IMR-90 (cell line): Measurements from ENCODE around the gene KCTD4. TPM values are rescaled to one million over a fixed set of nuclear protein-coding genes. Genes with fewer than 3 reads are reported as not detected.
"Not testable (repeated sequence)": the region's sequence is repeated elsewhere in the genome, so short reads cannot be mapped to it uniquely, and the experiment has no call there.

Source experiments
- ATAC-seq: fragments of 200-7000 bp; cut with Tn5 transposase; 2 replicates; pipeline ENCODE4 v1.9.1; 2020; ENCODE audit warnings: low read depth, mild to moderate bottlenecking, moderate library complexity
- BruUV-seq: library from RNA; stranded (reverse); fragments of 400-500 nt; replicated peaks from 2 replicates; lab custom pipeline; 2021; lab: Mats Ljungman, UMichigan
- CTCF ChIA-PET: fragments of 300-600 bp; formaldehyde crosslinking; extraction: SDS; loops from one replicate; lab custom pipeline; 2021; ENCODE audit warnings: antibody characterized with exemption; lab: Yijun Ruan, JAX
- POLR2A ChIA-PET: fragments of 300-600 bp; sonication (Branson Sonifier 250); formaldehyde crosslinking; loops from one replicate; lab custom pipeline; 2022; ENCODE audit warnings: antibody characterized with exemption; ENCODE audit not compliant: unreplicated experiment; lab: Charles Lee
- DNase-seq: peaks from one replicate; pipeline ENCODE4 v3.0.0; 2013
- H2AFZ ChIP-seq: replicated peaks from 2 replicates; pipeline ENCODE3; 2013; ENCODE audit warnings: low read length, mild to moderate bottlenecking; ENCODE audit not compliant: poor library complexity
- H2AK5ac ChIP-seq: 2 replicates; pipeline ENCODE4 v1.6.1; 2013; ENCODE audit warnings: low read depth, low read length, inconsistent platforms
- H2AK9ac ChIP-seq: replicated peaks from 2 replicates; pipeline ENCODE3; 2013; ENCODE audit warnings: mild to moderate bottlenecking, low read depth, low read length, moderate library complexity; ENCODE audit not compliant: poor library complexity
- H2BK120ac ChIP-seq: 2 replicates; pipeline ENCODE4 v1.6.1; 2013; ENCODE audit warnings: low read depth, low read length, inconsistent platforms
- H2BK15ac ChIP-seq: 3 replicates; pipeline ENCODE4 v1.6.1; 2013; ENCODE audit warnings: low read depth, low read length, inconsistent platforms
- H2BK20ac ChIP-seq: 2 replicates; pipeline ENCODE4 v1.6.1; 2013; ENCODE audit warnings: low read depth, mild to moderate bottlenecking, inconsistent platforms, low read length, moderate library complexity
- H2BK5ac ChIP-seq: 2 replicates; pipeline ENCODE4 v1.6.1; 2013; ENCODE audit warnings: mild to moderate bottlenecking, low read depth, low read length, inconsistent platforms; ENCODE audit not compliant: poor library complexity, severe bottlenecking
- H3K14ac ChIP-seq: replicated peaks from 2 replicates; pipeline ENCODE4 v1.6.1; 2013; ENCODE audit warnings: low read depth, low read length, inconsistent platforms
- H3K18ac ChIP-seq: 2 replicates; pipeline ENCODE4 v1.6.1; 2013; ENCODE audit warnings: low read depth, low read length, control low read depth
- H3K23ac ChIP-seq: 2 replicates; pipeline ENCODE4 v1.6.1; 2013; ENCODE audit warnings: low read depth, low read length, inconsistent platforms
- H3K27ac ChIP-seq: 2 replicates; pipeline ENCODE4 v1.5.1; 2013; ENCODE audit warnings: mild to moderate bottlenecking, control low read depth, low read length; ENCODE audit not compliant: insufficient read depth
- H3K27me3 ChIP-seq: 2 replicates; pipeline ENCODE4 v1.6.1; 2013; ENCODE audit warnings: low read length; ENCODE audit not compliant: control insufficient read depth, insufficient read depth
- H3K36me3 ChIP-seq: 2 replicates; pipeline ENCODE4 v1.6.1; 2013; ENCODE audit warnings: low read length, mixed read lengths; ENCODE audit not compliant: control insufficient read depth, insufficient read depth
- H3K4ac ChIP-seq: 2 replicates; pipeline ENCODE4 v1.6.1; 2013; ENCODE audit warnings: low read depth, low read length, inconsistent platforms
- H3K4me1 ChIP-seq: 2 replicates; pipeline ENCODE4 v1.6.1; 2013; ENCODE audit warnings: low read length, mixed read lengths; ENCODE audit not compliant: control insufficient read depth, insufficient read depth
- H3K4me2 ChIP-seq: 2 replicates; pipeline ENCODE4 v1.6.1; 2013; ENCODE audit warnings: low read depth, mild to moderate bottlenecking, control low read depth, low read length, moderate library complexity
- H3K4me3 ChIP-seq: 2 replicates; pipeline ENCODE4 v1.5.1; 2013; ENCODE audit warnings: low read depth, mild to moderate bottlenecking, control low read depth, low read length, moderate library complexity; ENCODE audit not compliant: insufficient read depth
- H3K56ac ChIP-seq: 2 replicates; pipeline ENCODE4 v1.6.1; 2013; ENCODE audit warnings: low read length, inconsistent platforms; ENCODE audit not compliant: insufficient read depth; ENCODE audit errors: extremely low read depth
- H3K79me1 ChIP-seq, 2 experiments: 2 replicates each; pipeline ENCODE4 v1.6.1; 2013; ENCODE audit warnings: low read length in 2 of 2, inconsistent platforms in 1 of 2, low read depth in 1 of 2
- H3K9ac ChIP-seq: 2 replicates; pipeline ENCODE4 v1.6.1; 2013; ENCODE audit warnings: low read depth, low read length, control low read depth
- H3K9me1 ChIP-seq: 2 replicates; pipeline ENCODE4 v1.6.1; 2013; ENCODE audit warnings: low read length, inconsistent platforms; ENCODE audit not compliant: insufficient read depth
- H3K9me3 ChIP-seq: 2 replicates; pipeline ENCODE4 v1.6.1; 2013; ENCODE audit warnings: low read length; ENCODE audit not compliant: control insufficient read depth, insufficient read depth
- H4K20me1 ChIP-seq: 2 replicates; pipeline ENCODE4 v1.6.1; 2013; ENCODE audit warnings: low read length, inconsistent platforms; ENCODE audit not compliant: insufficient read depth
- H4K5ac ChIP-seq: 2 replicates; pipeline ENCODE4 v1.6.1; 2013; ENCODE audit warnings: mild to moderate bottlenecking, low read depth, low read length, control low read depth
- H4K8ac ChIP-seq, 2 experiments: 2 replicates each; pipeline ENCODE4 v1.6.1; 2013; ENCODE audit warnings: low read depth in 2 of 2, low read length in 2 of 2, control low read depth in 1 of 2, inconsistent platforms in 1 of 2
- H4K91ac ChIP-seq: 2 replicates; pipeline ENCODE4 v1.6.1; 2013; ENCODE audit warnings: low read depth, low read length, inconsistent platforms; ENCODE audit not compliant: insufficient read depth
- CHD1 ChIP-seq: IDR thresholded peaks from 2 replicates; pipeline ENCODE4 v1.6.1; 2012; ENCODE audit warnings: low read depth, low read length, improper control_type of control experiment
- WGBS, 2 experiments: methylation state at CpG; one replicate each; pipeline versions ENCODE4 v1.1.5 to v1.1.7; 2013; ENCODE audit warnings: missing lambda C conversion rate in 2 of 2; ENCODE audit not compliant: insufficient read length in 1 of 2; ENCODE audit errors: extremely low coverage in 2 of 2; 5-methylcytosine and 5-hydroxymethylcytosine counted together
- dilution Hi-C: fragments of 300-500 bp; cut with HindIII; formaldehyde crosslinking; loops from one replicate; pipeline ENCODE4 v1.14.3; 2018; ENCODE audit warnings: low sequenced_read_pairs; ENCODE audit not compliant: unreplicated experiment
- in situ Hi-C: fragments of 300-500 bp; cut with MboI; formaldehyde crosslinking; loops from 3 replicates; pipeline ENCODE4 v1.14.3; 2019; ENCODE audit warnings: low sequenced_read_pairs, inconsistent platforms, mixed read lengths
- intact Hi-C: fragments of 100-400 bp; cut with micrococcal nuclease; formaldehyde crosslinking; loops from 2 replicates; pipeline ENCODE4 v1.10.0; 2022
- polyA plus RNA-seq, 3 experiments: library from polyadenylated mRNA; depleted of rRNA; stranded (reverse); fragments of >200 nt; gene quantifications; 2 replicates each; pipeline ENCODE4 v1.2.3, GENCODE V29; 2012; ENCODE audit warnings: low replicate concordance in 1 of 3
- total RNA-seq: library from RNA; depleted of rRNA; stranded (reverse); fragments of >200 nt; gene quantifications from 2 replicates; pipeline ENCODE4 v1.2.3, GENCODE V29; 2012

The KCTD4 gene
- total and polyA plus RNA-seq, 2 of the 4 experiments (the other 2 are of a cell fraction), result 0.53 to 0.72 TPM

DNA sequence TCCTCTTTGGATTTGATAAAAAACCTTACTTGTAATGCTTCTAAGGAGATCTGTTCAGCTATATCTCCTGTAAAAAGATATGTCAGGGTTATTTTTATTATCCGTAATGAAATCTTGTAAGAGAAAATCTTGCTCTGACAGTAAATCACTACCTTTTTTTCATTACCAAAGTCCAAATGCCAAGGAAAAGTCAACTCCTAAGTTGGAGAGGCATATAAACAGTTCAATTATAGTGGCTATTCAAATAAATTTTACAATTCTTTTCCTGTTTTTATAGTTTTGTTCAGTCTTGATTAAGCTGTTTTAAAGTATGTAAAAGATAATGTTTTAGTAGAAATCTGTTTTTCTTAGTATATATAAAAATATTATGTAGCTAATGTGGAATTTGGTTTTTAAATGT lies 9.0 kb downstream of the KCTD4 start:
- Histone ChIP-seq H3K79me1 (peaks cover 10 to 38% of the 10 kb centered on the region in 2 experiments; a peak in 3 of 4 replicates), H3K9me1 (peaks cover 10% of the 10 kb centered on the region), H3K27me3 (no peaks in the 10 kb centered on the region), H3K36me3 (peaks cover 2% of the 10 kb centered on the region; the same call in 1 of the 2 replicates), H4K8ac (no peak overlapping the region), H3K4me3 (no peak overlapping the region), H3K4ac (no peak overlapping the region), H2BK5ac (no peak overlapping the region), H3K27ac (no peak overlapping the region), H4K20me1 (no peaks in the 10 kb centered on the region), H2BK20ac (no peak overlapping the region), H3K4me1 (peaks cover 6% of the 10 kb centered on the region), H3K18ac (no peak overlapping the region), H3K56ac (no peak overlapping the region), H3K23ac (no peak overlapping the region), H2BK15ac (no peak overlapping the region), H3K9ac (no peak overlapping the region), H2BK120ac (no peak overlapping the region), H2AK5ac (no peak overlapping the region), H4K91ac (no peak overlapping the region), H3K14ac (no peak overlapping the region), H3K4me2 (no peak overlapping the region), H2AFZ (no peak overlapping the region), H3K9me3 (no peaks in the 10 kb centered on the region; the same call in 1 of the 2 replicates), H4K5ac (no peak overlapping the region), H2AK9ac (no peak overlapping the region)
- POLR2A ChIA-PET, result no interaction called here
- in situ Hi-C loops (no loop called here), dilution Hi-C loops (no loop called here), intact Hi-C loops (no loop called here)
- no peak for TF ChIP-seq CHD1
- CTCF ChIA-PET, result no interaction called here
- ATAC-seq (no peak), DNase-seq (no peak)
- no TSS peak for BruUV-seq
- WGBS, 2 experiments, result no CpG with 5 or more reads among the region's 1 CpG

DNA sequence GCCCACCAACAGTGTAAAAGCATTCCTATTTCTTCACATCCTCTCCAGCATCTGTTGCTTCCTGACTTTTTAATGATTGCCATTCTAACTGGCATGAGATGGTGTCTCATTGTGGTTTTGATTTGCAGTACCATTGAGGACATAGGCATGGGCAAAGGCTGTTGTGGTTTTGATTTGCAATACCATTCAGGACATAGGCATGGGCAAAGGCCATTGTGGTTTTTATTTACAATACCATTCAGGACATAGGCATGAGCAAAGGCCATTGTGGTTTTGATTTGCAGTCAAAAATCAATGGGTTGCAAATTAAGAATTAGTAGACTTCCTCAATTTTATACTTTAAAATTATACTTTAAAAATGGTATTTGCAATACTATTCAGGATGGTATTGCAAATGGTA lies 11.3 kb downstream of the KCTD4 start:
- H3K9me3 ChIP-seq, H2BK120ac ChIP-seq, ATAC-seq, CTCF ChIA-PET, H2BK15ac ChIP-seq, H3K4me3 ChIP-seq, H3K23ac ChIP-seq, H2AK5ac ChIP-seq, dilution Hi-C loops, H3K9me1 ChIP-seq, H2BK20ac ChIP-seq, H3K4ac ChIP-seq, H2AFZ ChIP-seq, H2BK5ac ChIP-seq, intact Hi-C loops, H4K20me1 ChIP-seq, POLR2A ChIA-PET, H3K27ac ChIP-seq, H3K36me3 ChIP-seq, H3K9ac ChIP-seq, H4K8ac ChIP-seq, H3K18ac ChIP-seq, H3K4me2 ChIP-seq, H4K91ac ChIP-seq, BruUV-seq, H2AK9ac ChIP-seq, H3K56ac ChIP-seq, H3K4me1 ChIP-seq, in situ Hi-C loops, H4K5ac ChIP-seq, H3K27me3 ChIP-seq, H3K14ac ChIP-seq: not testable (repeated sequence)
- DNase-seq, result peak; percentile 54
- H3K79me1 ChIP-seq, result peaks cover 10 to 27% of the 10 kb centered on the region in 2 experiments
